Stimulated activated CD8-positive, alpha-beta memory T cell treated with anti-CD3 and anti-CD28 coated beads, Interleukin-15, amount 100 ng/mL, for 24 hours (primary cell): ENCODE data around the gene RAB11FIP5.
"Not testable (repeated sequence)": the region's sequence is repeated elsewhere in the genome, so short reads cannot be mapped to it uniquely, and the experiment has no call there.

Experiments used
- DNase-seq: peaks from one replicate; pipeline ENCODE4 v3.0.0-alpha.2; 2020; ENCODE audit warnings: low read depth

The RAB11FIP5 gene, protein sequence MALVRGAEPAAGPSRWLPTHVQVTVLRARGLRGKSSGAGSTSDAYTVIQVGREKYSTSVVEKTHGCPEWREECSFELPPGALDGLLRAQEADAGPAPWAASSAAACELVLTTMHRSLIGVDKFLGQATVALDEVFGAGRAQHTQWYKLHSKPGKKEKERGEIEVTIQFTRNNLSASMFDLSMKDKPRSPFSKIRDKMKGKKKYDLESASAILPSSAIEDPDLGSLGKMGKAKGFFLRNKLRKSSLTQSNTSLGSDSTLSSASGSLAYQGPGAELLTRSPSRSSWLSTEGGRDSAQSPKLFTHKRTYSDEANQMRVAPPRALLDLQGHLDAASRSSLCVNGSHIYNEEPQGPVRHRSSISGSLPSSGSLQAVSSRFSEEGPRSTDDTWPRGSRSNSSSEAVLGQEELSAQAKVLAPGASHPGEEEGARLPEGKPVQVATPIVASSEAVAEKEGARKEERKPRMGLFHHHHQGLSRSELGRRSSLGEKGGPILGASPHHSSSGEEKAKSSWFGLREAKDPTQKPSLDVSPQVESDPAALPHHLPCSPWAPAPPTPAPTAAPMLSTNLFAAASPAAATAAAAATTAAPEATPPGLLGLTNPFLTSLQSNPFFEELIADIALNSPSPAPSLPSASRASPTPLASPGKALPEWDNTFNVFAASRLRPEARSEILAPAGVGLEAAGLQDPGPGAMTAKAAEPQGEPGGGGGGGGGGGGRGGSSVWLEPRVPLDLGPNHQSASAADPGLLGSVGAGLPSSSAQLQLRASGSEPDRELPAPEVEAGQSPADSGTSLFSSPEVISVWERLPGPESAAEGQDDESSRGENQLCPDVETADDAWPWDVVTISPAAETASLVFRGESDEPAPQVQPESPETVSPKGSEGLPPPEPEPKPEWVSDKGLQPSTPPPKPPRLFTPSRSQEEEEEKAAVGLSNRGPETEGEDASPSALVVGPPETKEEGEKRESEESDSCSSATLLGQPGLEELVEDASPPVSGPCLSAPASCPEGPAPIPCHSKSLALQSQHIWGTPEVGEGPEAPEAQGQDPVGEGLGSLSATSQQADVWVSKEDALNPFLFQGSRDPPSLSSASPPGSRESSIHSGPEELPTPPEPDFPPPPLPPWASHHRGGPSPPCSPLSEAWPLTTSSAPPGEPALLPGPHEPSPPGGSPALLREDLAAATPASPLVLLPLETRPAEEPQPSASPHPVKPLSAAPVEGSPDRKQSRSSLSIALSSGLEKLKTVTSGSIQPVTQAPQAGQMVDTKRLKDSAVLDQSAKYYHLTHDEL (N-terminal part only)

DNA sequence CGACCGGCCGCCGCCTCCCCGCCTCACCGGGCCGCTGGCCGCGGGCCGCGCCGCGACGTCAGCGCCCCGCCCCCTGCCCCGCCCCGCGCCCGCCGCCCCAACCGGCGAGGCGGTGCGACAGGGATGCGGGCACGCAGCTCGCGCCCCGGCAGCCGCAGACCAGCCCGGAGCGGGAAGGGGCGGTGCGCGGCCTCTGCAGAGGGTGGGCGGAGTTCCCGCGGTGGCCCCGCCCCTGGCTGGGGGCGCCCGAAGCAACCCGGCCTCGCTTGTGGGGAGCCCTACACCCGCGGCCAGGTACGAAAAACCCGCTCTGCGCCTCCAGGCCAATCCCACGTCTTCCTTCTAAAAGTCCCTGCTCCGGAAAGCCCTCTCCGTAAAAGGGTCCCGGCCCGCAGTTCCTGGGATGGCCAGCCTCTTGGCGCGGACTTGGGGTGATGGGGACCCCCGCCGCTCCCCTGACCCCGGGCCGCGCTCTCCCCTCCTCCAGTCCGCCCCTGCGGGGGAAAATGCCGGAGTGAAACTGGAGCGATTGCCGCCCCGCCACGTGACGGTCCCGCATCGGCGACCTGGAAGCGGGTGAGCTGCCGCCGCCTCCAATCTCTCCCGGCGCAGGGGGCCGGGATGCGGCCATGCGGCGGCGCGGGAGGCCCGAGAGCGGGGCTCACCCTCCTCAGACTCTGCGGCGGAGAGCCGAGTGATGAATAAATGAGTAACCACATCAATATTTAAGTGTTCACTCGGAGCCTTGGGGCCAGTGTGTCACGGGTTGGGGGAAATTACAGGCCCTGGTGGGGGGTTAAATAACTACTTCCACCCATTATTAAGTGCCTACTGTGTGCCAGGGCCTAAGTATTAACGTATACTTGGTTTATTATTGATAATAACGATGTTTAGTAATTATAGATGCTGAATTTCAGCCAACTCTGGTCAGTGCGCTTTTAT is at the start of gene RAB11FIP5:
TSS of gene RAB11FIP5 (minus strand) at position 36 of the 942 bp plus-strand sequence. CDS start 171 bp downstream, outside the sequence.
- DNase-seq, result peak; percentile 44

- DNase-seq, result no peak
These were observed 43.9 kb upstream of the RAB11FIP5 start for GRCh38 chr2:73156539-73157124.

DNA sequence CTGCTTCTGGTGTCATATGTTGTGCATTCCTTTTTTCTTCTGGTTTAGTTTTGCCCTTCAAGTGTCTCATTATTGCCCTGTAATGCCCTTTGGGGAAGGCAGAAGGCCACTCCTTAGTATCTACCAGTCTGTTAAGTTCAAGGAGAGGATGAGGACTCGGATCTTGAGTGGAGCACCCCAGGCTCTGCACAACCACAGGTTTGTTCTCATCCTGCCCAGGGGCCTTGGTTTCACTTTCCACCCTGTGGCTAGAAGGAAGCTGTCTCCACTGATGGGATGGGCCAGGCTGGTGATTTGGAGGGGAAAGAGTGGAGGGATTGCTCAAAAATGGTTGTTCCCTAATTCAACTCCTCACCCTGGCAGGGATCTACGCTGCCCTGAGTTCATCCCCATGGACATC is 30.2 kb upstream of the RAB11FIP5 start:
- DNase-seq, result no peak

DNA sequence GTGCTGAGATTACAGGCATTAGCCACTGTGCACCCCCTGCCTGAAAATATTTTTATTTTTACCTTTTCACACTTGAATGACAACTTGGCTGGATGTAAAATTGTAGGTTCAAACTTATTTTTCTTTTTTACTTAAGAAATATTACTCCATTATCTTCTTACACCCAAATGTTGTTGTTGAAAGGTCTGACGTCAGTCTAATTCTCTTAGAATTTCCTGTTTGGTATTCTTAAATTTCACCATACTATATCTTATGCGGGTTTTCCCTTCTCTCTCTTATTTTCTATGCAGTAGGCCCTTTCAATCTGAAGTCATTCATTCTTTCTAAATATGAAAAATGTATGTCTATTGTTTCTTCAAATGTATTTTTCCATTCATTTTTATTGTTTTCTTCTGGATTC is 29.1 kb upstream of the RAB11FIP5 start:
- no peak for DNase-seq

DNA sequence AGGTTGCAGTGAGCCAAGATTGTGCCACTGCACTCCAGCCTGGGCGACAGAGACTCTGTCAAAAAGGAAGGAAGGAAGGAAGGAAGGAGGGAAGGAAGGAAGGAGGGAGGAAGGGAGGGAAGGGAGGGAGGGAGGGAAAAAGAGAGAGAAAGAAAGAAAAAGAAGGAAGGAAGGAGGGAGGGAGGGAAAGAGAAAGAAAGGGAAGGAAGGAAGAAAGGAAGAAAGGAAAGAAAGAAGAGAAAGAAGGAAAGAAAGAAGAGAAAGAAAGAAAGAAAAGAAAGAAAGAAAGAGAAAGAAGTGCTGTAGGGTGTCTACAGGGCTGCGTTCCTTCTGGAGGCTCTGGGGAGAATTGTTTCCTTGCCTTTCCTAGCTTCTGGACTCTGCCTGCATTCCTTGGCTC is 22.5 kb upstream of the RAB11FIP5 start:
- DNase-seq, result no peak

GRCh38 chr2:73134471-73134870 is 21.7 kb upstream of the RAB11FIP5 start:
- DNase-seq, result no peak

DNA sequence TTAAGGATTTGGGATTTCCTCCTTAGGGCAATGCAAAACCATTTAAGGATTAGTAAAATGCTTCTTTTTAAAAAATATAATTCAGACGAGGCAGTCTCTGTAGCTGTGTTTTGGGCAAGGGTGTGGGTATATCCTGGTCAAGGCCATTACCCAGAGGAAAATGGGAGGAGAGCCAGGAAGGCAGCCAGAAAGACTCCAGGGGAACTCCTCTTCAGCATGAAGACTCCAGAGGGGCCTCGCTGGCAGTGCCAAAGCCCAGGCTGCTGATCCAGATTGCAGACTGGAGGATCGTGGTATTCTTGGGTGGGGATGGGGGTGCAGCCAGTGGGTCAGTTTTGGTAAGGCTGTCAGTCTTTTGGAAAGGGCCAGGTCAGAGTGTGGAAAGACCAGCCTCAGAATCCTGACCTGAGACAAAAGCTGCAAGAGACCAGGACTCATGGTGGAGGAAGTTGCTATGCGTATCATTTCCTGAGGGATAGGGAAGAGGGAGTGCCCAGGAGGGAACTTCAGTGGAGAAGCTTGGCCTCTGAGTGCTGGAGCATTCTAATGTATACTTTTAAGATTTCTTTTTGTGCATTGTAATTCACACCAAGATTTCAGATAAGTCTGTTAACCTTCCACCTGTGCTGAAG is 20.9 kb upstream of the RAB11FIP5 start:
- DNase-seq, result no peak

DNA sequence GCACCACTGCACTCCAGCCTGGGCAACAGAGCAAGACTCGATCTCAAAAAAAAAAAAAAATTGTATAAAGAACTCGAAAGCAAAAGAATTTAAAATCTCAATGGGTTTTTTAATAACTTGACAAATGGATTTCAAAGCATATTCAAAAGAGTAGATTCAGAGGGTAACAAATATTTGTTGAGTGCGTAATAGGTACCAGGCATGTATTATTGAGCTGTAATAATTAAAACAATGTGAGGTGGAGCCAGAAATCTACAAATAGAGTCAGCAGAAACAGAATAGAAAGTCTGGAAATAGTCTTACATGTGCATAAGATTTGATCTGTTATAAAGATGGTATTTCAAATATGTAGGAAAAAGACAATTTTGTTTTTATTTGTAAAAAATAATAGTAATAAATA is 19.1 kb upstream of the RAB11FIP5 start:
- no peak for DNase-seq

- DNase-seq, result no peak
These were observed 18.0 kb upstream of the RAB11FIP5 start for GRCh38 chr2:73130790-73131189.

DNA sequence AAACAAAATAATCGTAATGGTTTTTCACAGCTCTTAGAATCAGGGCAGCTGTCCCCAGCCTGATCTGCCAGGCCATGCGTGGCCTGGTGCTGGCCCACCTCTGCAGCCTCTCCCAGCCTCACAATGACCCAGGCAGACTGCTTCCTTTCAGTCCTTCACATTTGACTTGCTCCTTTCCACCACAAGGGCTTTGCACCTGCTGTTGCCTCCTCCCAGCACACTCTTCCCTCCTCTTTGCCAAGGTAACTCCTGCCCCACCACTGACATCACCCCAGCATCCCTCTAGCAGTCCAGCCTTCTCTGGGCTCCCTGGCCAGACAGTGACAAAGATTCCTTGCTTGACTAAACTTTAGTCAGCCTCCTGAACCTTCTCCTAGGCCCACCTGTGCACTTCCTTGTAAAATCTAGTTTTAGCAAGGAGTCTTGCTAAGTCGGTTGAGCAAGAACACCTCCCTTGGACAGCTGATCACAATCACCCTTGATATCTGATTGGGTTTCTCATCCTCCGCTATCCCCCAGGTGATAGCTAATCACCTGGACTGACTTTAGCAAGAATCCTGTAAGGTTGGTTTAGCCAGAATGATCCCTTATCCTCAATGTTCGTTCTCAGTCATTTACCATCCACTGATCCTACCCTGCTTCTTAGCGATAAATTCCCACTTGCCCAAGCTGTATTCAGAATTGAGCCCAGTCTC is 16.2 kb upstream of the RAB11FIP5 start:
- no peak for DNase-seq

GRCh38 chr2:73122536-73122935 is 9.8 kb upstream of the RAB11FIP5 start:
- DNase-seq, result no peak

DNA sequence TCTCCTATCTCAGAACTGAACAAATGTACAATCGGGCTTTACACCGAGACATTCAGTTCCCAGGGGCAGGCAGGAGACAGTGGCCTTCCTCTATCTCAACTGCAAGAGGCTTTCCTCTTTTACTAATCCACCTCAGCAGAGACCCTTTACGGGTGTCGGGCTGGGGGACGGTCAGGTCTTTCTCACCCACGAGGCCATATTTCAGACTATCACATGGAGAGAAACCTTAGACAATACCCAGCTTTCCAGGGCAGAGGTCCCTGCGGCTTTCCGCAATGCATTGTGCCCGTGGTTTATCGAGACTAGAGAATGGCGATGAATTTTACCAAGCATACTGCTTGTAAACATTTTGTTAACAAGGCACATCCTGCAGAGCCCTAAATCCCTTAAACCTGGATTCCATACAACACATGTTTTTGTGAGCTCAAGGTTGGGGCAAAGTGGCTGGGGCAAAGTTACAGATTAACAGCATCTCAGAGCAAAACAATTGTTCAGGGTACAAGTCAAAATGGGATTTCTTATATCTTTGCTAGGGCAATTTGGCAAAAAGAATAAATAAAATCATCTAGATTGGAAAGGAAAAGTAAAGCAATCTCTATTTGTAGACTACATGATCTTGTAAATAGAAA is 7.0 kb upstream of the RAB11FIP5 start:
- DNase-seq, result not testable (repeated sequence)

DNA sequence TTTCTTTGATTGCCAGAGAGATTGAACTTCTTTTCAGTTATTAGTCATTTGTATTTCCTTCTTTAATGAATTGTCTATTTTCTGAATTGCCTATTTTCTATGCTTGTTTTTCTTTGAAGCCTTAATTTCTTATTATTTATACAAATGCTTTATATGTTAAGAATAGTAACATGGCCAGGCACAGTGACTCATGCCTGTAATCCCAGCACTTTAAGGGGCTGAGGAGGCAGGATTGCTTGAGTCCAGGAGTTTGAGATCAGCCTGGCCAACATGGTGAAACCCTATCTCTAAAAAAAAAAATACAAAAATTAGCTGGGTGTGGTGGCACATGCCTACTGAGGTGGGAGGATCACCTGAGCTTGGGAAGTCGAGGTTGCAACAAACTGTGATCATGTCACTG is 4.7 kb upstream of the RAB11FIP5 start:
- no peak for DNase-seq

DNA sequence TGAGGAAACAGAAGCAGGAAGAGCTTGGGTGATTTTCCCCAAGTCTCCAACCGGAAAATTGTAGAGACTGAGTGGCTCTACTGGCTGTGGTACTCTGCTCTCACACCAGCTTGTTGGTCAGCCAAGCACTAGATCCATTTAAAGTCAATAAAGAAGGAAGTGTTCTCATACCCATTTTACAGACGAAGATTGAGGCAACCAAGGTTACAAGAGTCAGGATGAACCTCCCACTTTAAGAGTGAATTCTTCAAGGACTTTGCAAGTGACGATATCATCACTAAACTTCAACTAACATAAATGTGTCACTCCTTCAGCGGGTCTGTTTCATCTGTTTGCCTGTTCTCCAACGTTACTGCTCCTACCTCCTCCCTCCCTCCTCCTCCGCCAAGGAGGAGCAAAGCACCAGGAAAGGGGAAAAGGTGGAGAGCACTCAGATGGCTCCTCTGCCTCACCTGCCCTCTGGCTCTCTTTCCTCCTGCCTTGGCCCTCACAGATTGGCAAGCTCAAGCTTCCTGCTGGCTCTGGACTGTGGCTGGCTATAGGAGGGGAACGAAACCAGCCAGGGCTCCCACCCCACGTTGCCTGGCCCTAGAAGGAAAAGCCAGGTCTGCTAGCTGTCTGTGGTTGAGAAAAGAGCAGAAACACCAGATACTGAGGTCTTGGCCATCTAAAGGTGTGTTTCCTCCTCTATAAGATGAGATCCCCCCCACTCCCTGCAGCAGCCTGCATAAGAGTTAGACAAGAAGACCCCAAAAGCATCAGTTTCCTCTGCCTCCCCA is 3.6 kb upstream of the RAB11FIP5 start:
- no peak for DNase-seq

- no peak for DNase-seq
These were observed 1.6 kb upstream of the RAB11FIP5 start for GRCh38 chr2:73114273-73114867.

DNA sequence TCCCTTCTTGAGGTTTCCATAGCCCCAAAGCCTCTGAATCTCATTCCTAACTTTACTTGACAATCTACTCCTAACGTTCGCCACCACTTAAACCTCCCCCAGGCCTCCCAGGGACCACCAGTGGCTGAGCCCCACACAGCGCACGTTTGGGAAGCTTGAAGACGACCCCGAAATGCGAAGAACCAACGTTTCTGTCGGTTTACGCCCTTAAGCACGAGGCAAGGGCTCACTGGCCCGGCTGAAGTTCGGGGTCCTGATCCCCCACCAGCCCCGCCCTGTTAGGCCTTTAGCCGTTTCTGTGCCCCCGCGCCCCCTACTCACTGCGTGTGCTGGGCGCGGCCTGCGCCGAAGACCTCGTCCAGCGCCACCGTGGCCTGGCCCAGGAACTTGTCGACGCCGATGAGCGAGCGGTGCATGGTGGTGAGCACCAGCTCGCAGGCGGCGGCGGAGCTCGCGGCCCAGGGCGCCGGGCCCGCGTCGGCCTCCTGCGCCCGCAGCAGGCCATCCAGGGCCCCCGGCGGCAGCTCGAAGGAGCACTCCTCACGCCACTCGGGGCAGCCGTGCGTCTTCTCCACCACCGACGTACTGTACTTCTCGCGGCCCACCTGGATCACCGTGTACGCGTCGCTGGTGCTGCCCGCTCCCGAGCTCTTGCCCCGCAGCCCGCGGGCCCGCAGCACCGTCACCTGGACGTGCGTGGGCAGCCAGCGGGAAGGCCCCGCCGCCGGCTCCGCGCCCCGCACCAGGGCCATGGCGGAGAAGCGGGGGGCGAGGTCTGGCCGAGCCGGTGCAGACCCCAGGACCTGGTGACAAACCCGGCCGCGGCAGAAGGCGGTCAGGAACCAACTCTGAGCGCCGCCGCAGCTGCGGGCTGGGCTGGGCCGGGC is 479 bp downstream of the RAB11FIP5 start:
- DNase-seq, result no peak
